A549 (cell line): ENCODE measurements around the gene CLEC16A. TPM values are rescaled to one million over a fixed set of nuclear protein-coding genes. Genes with fewer than 3 reads are reported as not detected.

Experiments
- ATAC-seq, 2 experiments: fragments of 200-7000 bp in 1 of 2; fragments of >200 bp in 1 of 2; cut with Nextera tagmentation in 1 of 2; cut with Tn5 transposase in 1 of 2; 3 replicates each; pipeline versions ENCODE4 v1.8.0 to v1.9.1; 2018 to 2020; ENCODE audit warnings: mild to moderate bottlenecking in 1 of 2, moderate library complexity in 1 of 2
- CTCF ChIA-PET: fragments of 300-600 bp; sonication (Branson Sonifier 250); formaldehyde crosslinking; extraction: SDS; loops from one replicate; lab custom pipeline; 2021; ENCODE audit warnings: antibody characterized with exemption, inconsistent platforms; lab: Yijun Ruan, JAX
- POLR2A ChIA-PET: fragments of 350-600 bp; formaldehyde crosslinking; extraction: SDS; loops from one replicate; lab custom pipeline; 2021; ENCODE audit warnings: antibody characterized with exemption, inconsistent platforms; lab: Yijun Ruan, JAX
- DNase-seq, 2 experiments: peaks; one replicate each; pipeline versions ENCODE4 v3.0.0 to v3.0.0-alpha.2; 2011 to 2016; ENCODE audit warnings: low read depth in 1 of 2, low spot score in 1 of 2
- FAIRE-seq: peaks from 2 replicates; lab custom pipeline; 2011; peaks lifted over from hg19 to GRCh38; lab: Jason Lieb, UNC
- H3K27ac ChIP-seq, 2 experiments: fragments of >200 bp; sonication (Bioruptor Twin); formaldehyde crosslinking; 3 replicates each; pipeline ENCODE4 v1.5.1; 2016 to 2017
- H3K4me1 ChIP-seq: fragments of >200 bp; sonication (Bioruptor Twin); formaldehyde crosslinking; 3 replicates; pipeline ENCODE4 v1.6.1; 2016
- H3K4me2 ChIP-seq: fragments of >200 bp; sonication (Bioruptor Twin); formaldehyde crosslinking; 3 replicates; pipeline ENCODE4 v1.6.1; 2016
- H3K4me3 ChIP-seq: fragments of >200 bp; sonication (Bioruptor Twin); formaldehyde crosslinking; 3 replicates; pipeline ENCODE4 v1.5.1; 2016
- H3K9me3 ChIP-seq: fragments of >200 bp; sonication (Bioruptor Twin); formaldehyde crosslinking; 3 replicates; pipeline ENCODE4 v1.6.1; 2016
- BHLHE40 ChIP-seq: IDR thresholded peaks from 2 replicates; pipeline ENCODE4 v1.6.1; 2012; ENCODE audit warnings: low read depth, low read length, inconsistent platforms
- CHD2 ChIP-seq: fragments of 150-350 bp; IDR thresholded peaks from 2 replicates; pipeline ENCODE4 v1.6.1; 2014; ENCODE audit warnings: low read length; ENCODE audit not compliant: partially characterized antibody
- CTCF ChIP-seq: fragments of >200 bp; sonication (Bioruptor Twin); formaldehyde crosslinking; IDR thresholded peaks from 3 replicates; pipeline ENCODE4 v1.5.1; 2016
- E2F6 ChIP-seq: IDR thresholded peaks from 2 replicates; pipeline ENCODE4 v1.6.1; 2012; ENCODE audit warnings: low read depth, borderline replicate concordance
- EHF ChIP-seq: fragments of 250-450 bp; sonication (Bioruptor Pico); IDR thresholded peaks from 2 replicates; pipeline ENCODE4 v1.5.0; 2020; ENCODE audit warnings: mild to moderate bottlenecking
- ELK1 ChIP-seq: fragments of 150-350 bp; IDR thresholded peaks from 2 replicates; pipeline ENCODE4 v1.6.1; 2014; ENCODE audit warnings: low read depth, mild to moderate bottlenecking, low read length
- EP300 ChIP-seq, 2 experiments: fragments of >200 bp; sonication (Bioruptor Twin); formaldehyde crosslinking; IDR thresholded peaks; 2 replicates in 1 of 2; 3 replicates in 1 of 2; pipeline ENCODE4 v1.6.1; 2016 to 2017
- ESRRA ChIP-seq: fragments of 150-350 bp; IDR thresholded peaks from 2 replicates; pipeline ENCODE4 v1.6.1; 2014; ENCODE audit warnings: mild to moderate bottlenecking, low read length, borderline replicate concordance
- FOSL2 ChIP-seq, 2 experiments: fragments of 450-650 bp in 1 of 2; fragments of >200 bp in 1 of 2; sonication (Bioruptor Twin) in 1 of 2; formaldehyde crosslinking; IDR thresholded peaks; 2 replicates each; pipeline versions ENCODE4 v1.5.0 to v1.6.1; 2016 to 2020; ENCODE audit warnings: mild to moderate bottlenecking in 1 of 2, moderate library complexity in 1 of 2
- HDAC2 ChIP-seq: fragments of 200-600 bp; sonication (generic); IDR thresholded peaks from 2 replicates; pipeline ENCODE4 v1.6.1; 2016
- HOXA7 ChIP-seq: fragments of 250-450 bp; sonication (Bioruptor Pico); IDR thresholded peaks from 2 replicates; pipeline ENCODE4 v1.5.0; 2020; ENCODE audit warnings: mild to moderate bottlenecking, moderate library complexity
- HOXB13 ChIP-seq: fragments of 250-450 bp; sonication (Bioruptor Pico); IDR thresholded peaks from 2 replicates; pipeline ENCODE4 v1.5.0; 2020; ENCODE audit warnings: low read depth, mild to moderate bottlenecking, moderate library complexity
- JUNB ChIP-seq: fragments of >200 bp; sonication (Bioruptor Twin); formaldehyde crosslinking; IDR thresholded peaks from 2 replicates; pipeline ENCODE4 v1.6.1; 2016
- MAFK ChIP-seq: fragments of 450-650 bp; IDR thresholded peaks from 2 replicates; pipeline ENCODE4 v1.6.1; 2014; ENCODE audit not compliant: partially characterized antibody
- MAX ChIP-seq: IDR thresholded peaks from 2 replicates; pipeline ENCODE4 v1.6.1; 2012
- MAZ ChIP-seq: fragments of 150-350 bp; IDR thresholded peaks from 2 replicates; pipeline ENCODE4 v1.6.1; 2014; ENCODE audit warnings: antibody characterized with exemption, low read depth, low read length, borderline replicate concordance
- MYC ChIP-seq: IDR thresholded peaks from 2 replicates; pipeline ENCODE4 v1.6.1; 2012; ENCODE audit warnings: mild to moderate bottlenecking, inconsistent platforms, low read length, improper control_type of control experiment, borderline replicate concordance
- NPAS2 ChIP-seq: fragments of 250-450 bp; sonication (Bioruptor Pico); IDR thresholded peaks from 2 replicates; pipeline ENCODE4 v1.8.0; 2022; ENCODE audit warnings: mild to moderate bottlenecking, moderate library complexity, borderline replicate concordance
- PBX3 ChIP-seq: IDR thresholded peaks from 2 replicates; pipeline ENCODE4 v1.6.1; 2012
- POLR2A ChIP-seq: IDR thresholded peaks from 2 replicates; pipeline ENCODE4 v1.6.1; 2012; ENCODE audit warnings: mild to moderate bottlenecking, low read length
- POLR2AphosphoS2 ChIP-seq: conservative IDR thresholded peaks from 2 replicates; pipeline ENCODE4 v1.6.1; 2012; ENCODE audit warnings: low read length, improper control_type of control experiment, inconsistent platforms
- RFX5 ChIP-seq: fragments of 450-650 bp; IDR thresholded peaks from 2 replicates; pipeline ENCODE4 v1.7.1; 2014; ENCODE audit warnings: antibody characterized with exemption, mild to moderate bottlenecking, moderate library complexity
- RNF2 ChIP-seq: fragments of 200-600 bp; sonication (generic); IDR thresholded peaks from 2 replicates; pipeline ENCODE4 v1.6.1; 2016; ENCODE audit warnings: low read depth, mild to moderate bottlenecking, antibody characterized with exemption, moderate library complexity, borderline replicate concordance
- TP53 ChIP-seq: fragments of 250-450 bp; sonication (Bioruptor Pico); IDR thresholded peaks from 2 replicates; pipeline ENCODE4 v1.5.0; 2021; ENCODE audit warnings: mild to moderate bottlenecking, moderate library complexity
- ZC3H11A ChIP-seq: fragments of 450-650 bp; IDR thresholded peaks from 2 replicates; pipeline ENCODE4 v1.6.1; 2014; ENCODE audit warnings: antibody characterized with exemption, mild to moderate bottlenecking
- ZNF302 ChIP-seq: fragments of 250-450 bp; sonication (Bioruptor Pico); IDR thresholded peaks from 2 replicates; pipeline ENCODE4 v1.9.0; 2021; ENCODE audit warnings: inconsistent platforms, mild to moderate bottlenecking, moderate library complexity
- WGBS: methylation state at CpG from one replicate; pipeline ENCODE4 v1.1.6; 2017; ENCODE audit errors: missing lambda C conversion rate; 5-methylcytosine and 5-hydroxymethylcytosine counted together
- polyA plus RNA-seq, 4 experiments: library from polyadenylated mRNA; depleted of rRNA in 3 of 4; stranded (reverse); fragments of >200 nt; fragmentation: RNase III in 1 of 4; extraction: RNeasy Plus Mini Kit Qiagen cat#74134 plus additional on column Dnase treatment in 1 of 4; gene quantifications; 2 replicates in 3 of 4; 3 replicates in 1 of 4; pipeline ENCODE4 v1.2.3, GENCODE V29; 2011 to 2017

The CLEC16A gene
- polyA plus RNA-seq, 2 of the 4 experiments (the other 2 are of a cell fraction) = 8.3 to 10.4 TPM

- Histone ChIP-seq H3K4me1 (peaks cover 21% of the 10 kb centered on the region), H3K4me2 (no peak overlapping the region)
These were observed 49.3 kb downstream of the CLEC16A start for GRCh38 chr16:10993649-10994048.

GRCh38 chr16:10994571-10994970 lies 50.2 kb downstream of the CLEC16A start:
- DNase-seq (no peak), ATAC-seq (no peak), FAIRE-seq (no peak)
- TF ChIP-seq CHD2 (no peak), HDAC2 (no peak), HOXB13 (CRISPR knock-in tag) (no peak), POLR2AphosphoS2 (no peak), EP300 (IDR thresholded peaks at IDR 0.05) (no peak), RNF2 (no peak), MAZ (no peak), HOXA7 (CRISPR knock-in tag) (no peak), E2F6 (no peak), RFX5 (no peak), ELK1 (no peak), MAX (no peak)
- H3K4me2 ChIP-seq = no peak overlapping the region
- H3K4me1 ChIP-seq = peaks cover 21% of the 10 kb centered on the region
- H3K4me3 ChIP-seq = no peak overlapping the region
- ChIA-PET CTCF (interaction anchor here (0.7 to 1.3 kb wide), 2 partner anchors 31 to 803 kb away, joined by 4 read pairs; no protein-coding TSS in a partner anchor), POLR2A (no interaction called here)
- no peak overlapping the region for H3K27ac ChIP-seq
- H3K9me3 ChIP-seq = no peaks in the 10 kb centered on the region
- WGBS = 84% methylated on average over 6 of the region's 6 CpGs

More at GRCh38 chr16:10993649-10994048, 49.3 kb downstream of the CLEC16A start:
- TF ChIP-seq PBX3 (no peak), MYC (no peak), EHF (CRISPR knock-in tag) (no peak), BHLHE40 (no peak), FOSL2 (IDR thresholded peaks at IDR 0.05) (no peak), FOSL2 (CRISPR knock-in tag; IDR thresholded peaks at IDR 0.05) (no peak), POLR2AphosphoS2 (no peak), ZNF302 (CRISPR knock-in tag) (no peak), MAFK (no peak), NPAS2 (CRISPR knock-in tag) (no peak), POLR2A (no peak), JUNB (no peak), CTCF (no peak), TP53 (CRISPR knock-in tag) (no peak), ESRRA (no peak), ZC3H11A (no peak)
- ATAC-seq (no peak), FAIRE-seq (no peak), DNase-seq (no peak)
- ChIA-PET POLR2A (no interaction called here), CTCF (interaction anchor here (1.3 to 1.8 kb wide), 2 partner anchors 10 to 30 kb away, joined by 4 read pairs; no protein-coding TSS in a partner anchor)
- WGBS = 89% methylated on average over 6 of the region's 6 CpGs
- Histone ChIP-seq H3K4me3 (no peak overlapping the region), H3K27ac (no peak overlapping the region), H3K9me3 (no peaks in the 10 kb centered on the region)
